Measurements from ENCODE around the gene PPP1R13B.

- TF ChIP-seq, protein P1, sequence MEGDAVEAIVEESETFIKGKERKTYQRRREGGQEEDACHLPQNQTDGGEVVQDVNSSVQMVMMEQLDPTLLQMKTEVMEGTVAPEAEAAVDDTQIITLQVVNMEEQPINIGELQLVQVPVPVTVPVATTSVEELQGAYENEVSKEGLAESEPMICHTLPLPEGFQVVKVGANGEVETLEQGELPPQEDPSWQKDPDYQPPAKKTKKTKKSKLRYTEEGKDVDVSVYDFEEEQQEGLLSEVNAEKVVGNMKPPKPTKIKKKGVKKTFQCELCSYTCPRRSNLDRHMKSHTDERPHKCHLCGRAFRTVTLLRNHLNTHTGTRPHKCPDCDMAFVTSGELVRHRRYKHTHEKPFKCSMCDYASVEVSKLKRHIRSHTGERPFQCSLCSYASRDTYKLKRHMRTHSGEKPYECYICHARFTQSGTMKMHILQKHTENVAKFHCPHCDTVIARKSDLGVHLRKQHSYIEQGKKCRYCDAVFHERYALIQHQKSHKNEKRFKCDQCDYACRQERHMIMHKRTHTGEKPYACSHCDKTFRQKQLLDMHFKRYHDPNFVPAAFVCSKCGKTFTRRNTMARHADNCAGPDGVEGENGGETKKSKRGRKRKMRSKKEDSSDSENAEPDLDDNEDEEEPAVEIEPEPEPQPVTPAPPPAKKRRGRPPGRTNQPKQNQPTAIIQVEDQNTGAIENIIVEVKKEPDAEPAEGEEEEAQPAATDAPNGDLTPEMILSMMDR (IDR thresholded peaks at IDR 0.05; ENCODE audit: poor library complexity): no peak
- no peak for TF ChIP-seq EZH2 (IDR thresholded peaks at IDR 0.05; ENCODE audit: borderline replicate concordance)
- TF ChIP-seq EZH2phosphoT487 (IDR thresholded peaks at IDR 0.05; ENCODE audit: low read depth, severe bottlenecking, unreplicated experiment): no peak
Observed at GRCh38 chr14:103817595-103817994, 29.8 kb downstream of the PPP1R13B start.
